ENCODE measurements around the gene CD276.
A peak's percentile ranks its signal among the peaks of the same experiment; 100 is the strongest.

CD276 gene

GRCh38 chr15:73751899-73752805, 68.0 kb downstream of the CD276 start:
- H3K27me3 Mint-ChIP-seq: peaks cover 27% of the 10 kb centered on the region
- H3K4me1 Mint-ChIP-seq: no peaks in the 10 kb centered on the region
- no peaks in the 10 kb centered on the region for H3K36me3 Mint-ChIP-seq
- H3K9me3 Mint-ChIP-seq: no peaks in the 10 kb centered on the region
- H3K27ac Mint-ChIP-seq: no peak overlapping the region
- no peak for ATAC-seq (ENCODE audit: low read depth)
- no peak overlapping the region for H3K4me3 Mint-ChIP-seq
- no peak for DNase-seq (ENCODE audit: low spot score in 2 of 2)

- no peaks in the 10 kb centered on the region for H3K4me1 Mint-ChIP-seq
- H3K27ac Mint-ChIP-seq: no peak overlapping the region
- DNase-seq (ENCODE audit: low spot score in 2 of 2) (no peak), ATAC-seq (ENCODE audit: low read depth) (no peak)
- H3K9me3 Mint-ChIP-seq: no peaks in the 10 kb centered on the region
- no peaks in the 10 kb centered on the region for H3K36me3 Mint-ChIP-seq
- peaks cover 27% of the 10 kb centered on the region for H3K27me3 Mint-ChIP-seq
- H3K4me3 Mint-ChIP-seq: no peak overlapping the region
Measured at GRCh38 chr15:73752806-73753193, 68.6 kb downstream of the CD276 start.

- no peaks in the 10 kb centered on the region for H3K9me3 Mint-ChIP-seq
- H3K36me3 Mint-ChIP-seq: no peaks in the 10 kb centered on the region
- ATAC-seq (ENCODE audit: low read depth) (no peak), DNase-seq (ENCODE audit: low spot score in 2 of 2) (no peak)
- no peaks in the 10 kb centered on the region for H3K4me1 Mint-ChIP-seq
- H3K27ac Mint-ChIP-seq: no peak within 1 kb of the TSS
- H3K27me3 Mint-ChIP-seq: peaks cover 26% of the 10 kb centered on the region
- peak within 1 kb of the TSS; percentile 43 for H3K4me3 Mint-ChIP-seq
Measured at GRCh38 chr15:73753250-73754130, 69.3 kb downstream of the CD276 start, which contains the start of gene INSYN1. Gene INSYN1 (minus strand): TSS chr15:73753351. CDS start chr15:73751130, 2,221 bp downstream.

GRCh38 chr15:73754461-73754860, 70.3 kb downstream of the CD276 start:
- ATAC-seq (ENCODE audit: low read depth) (no peak), DNase-seq (ENCODE audit: low spot score in 2 of 2) (no peak)
- Mint-ChIP-seq H3K9me3 (no peaks in the 10 kb centered on the region), H3K27me3 (peaks cover 26% of the 10 kb centered on the region), H3K27ac (no peak overlapping the region), H3K4me1 (no peaks in the 10 kb centered on the region), H3K36me3 (no peaks in the 10 kb centered on the region), H3K4me3 (no peak overlapping the region)

- no peak overlapping the region for H3K4me3 Mint-ChIP-seq
- H3K4me1 Mint-ChIP-seq: no peaks in the 10 kb centered on the region
- ATAC-seq (ENCODE audit: low read depth): no peak
- DNase-seq (ENCODE audit: low spot score in 2 of 2): no peak
- no peaks in the 10 kb centered on the region for H3K36me3 Mint-ChIP-seq
- no peak overlapping the region for H3K27ac Mint-ChIP-seq
- H3K27me3 Mint-ChIP-seq: peaks cover 26% of the 10 kb centered on the region
- no peaks in the 10 kb centered on the region for H3K9me3 Mint-ChIP-seq
Measured at GRCh38 chr15:73755481-73755880, 71.3 kb downstream of the CD276 start.

GRCh38 chr15:73755946-73756345, 71.8 kb downstream of the CD276 start:
- Mint-ChIP-seq H3K4me3 (no peak overlapping the region), H3K4me1 (no peaks in the 10 kb centered on the region), H3K9me3 (no peaks in the 10 kb centered on the region), H3K36me3 (no peaks in the 10 kb centered on the region), H3K27ac (no peak overlapping the region), H3K27me3 (peaks cover 26% of the 10 kb centered on the region)
- ATAC-seq (ENCODE audit: low read depth): no peak
- DNase-seq (ENCODE audit: low spot score in 2 of 2): no peak

GRCh38 chr15:73756390-73756789, 72.2 kb downstream of the CD276 start:
- Mint-ChIP-seq H3K36me3 (no peaks in the 10 kb centered on the region), H3K4me3 (no peak overlapping the region), H3K27me3 (peaks cover 24% of the 10 kb centered on the region), H3K9me3 (no peaks in the 10 kb centered on the region), H3K27ac (no peak overlapping the region), H3K4me1 (no peaks in the 10 kb centered on the region)
- no peak for DNase-seq (ENCODE audit: low spot score in 2 of 2)
- ATAC-seq (ENCODE audit: low read depth): no peak

GRCh38 chr15:73756947-73757513, 72.8 kb downstream of the CD276 start:
- Mint-ChIP-seq H3K9me3 (no peaks in the 10 kb centered on the region), H3K4me3 (no peak overlapping the region), H3K27ac (no peak overlapping the region), H3K27me3 (peaks cover 23% of the 10 kb centered on the region), H3K4me1 (no peaks in the 10 kb centered on the region), H3K36me3 (no peaks in the 10 kb centered on the region)
- ATAC-seq (ENCODE audit: low read depth) (no peak), DNase-seq (ENCODE audit: low spot score in 2 of 2) (no peak)

- no peak for ATAC-seq (ENCODE audit: low read depth)
- Mint-ChIP-seq H3K4me3 (no peak overlapping the region), H3K4me1 (no peaks in the 10 kb centered on the region), H3K9me3 (no peaks in the 10 kb centered on the region), H3K36me3 (no peaks in the 10 kb centered on the region), H3K27ac (no peak overlapping the region), H3K27me3 (peaks cover 23% of the 10 kb centered on the region)
- DNase-seq (ENCODE audit: low spot score in 2 of 2): no peak
Measured at GRCh38 chr15:73757571-73757970, 73.4 kb downstream of the CD276 start.

- no peaks in the 10 kb centered on the region for H3K4me1 Mint-ChIP-seq
- no peaks in the 10 kb centered on the region for H3K9me3 Mint-ChIP-seq
- H3K27me3 Mint-ChIP-seq: peaks cover 22% of the 10 kb centered on the region
- DNase-seq (ENCODE audit: low spot score in 2 of 2) (no peak), ATAC-seq (ENCODE audit: low read depth) (no peak)
- no peak overlapping the region for H3K27ac Mint-ChIP-seq
- no peak overlapping the region for H3K4me3 Mint-ChIP-seq
- H3K36me3 Mint-ChIP-seq: no peaks in the 10 kb centered on the region
Measured at GRCh38 chr15:73758461-73758860, 74.3 kb downstream of the CD276 start.

GRCh38 chr15:73760330-73761329, 76.4 kb downstream of the CD276 start:
- Mint-ChIP-seq H3K27ac (no peak overlapping the region), H3K27me3 (peaks cover 13% of the 10 kb centered on the region), H3K4me1 (no peaks in the 10 kb centered on the region), H3K4me3 (no peak overlapping the region), H3K36me3 (no peaks in the 10 kb centered on the region), H3K9me3 (no peaks in the 10 kb centered on the region)
- ATAC-seq (ENCODE audit: low read depth): no peak
- no peak for DNase-seq (ENCODE audit: low spot score in 2 of 2)

GRCh38 chr15:73763931-73764330, 79.7 kb downstream of the CD276 start:
- Mint-ChIP-seq H3K4me1 (peaks cover 7% of the 10 kb centered on the region), H3K27me3 (peaks cover 13% of the 10 kb centered on the region), H3K4me3 (no peak overlapping the region), H3K9me3 (peaks cover 5% of the 10 kb centered on the region), H3K36me3 (peaks cover 2% of the 10 kb centered on the region), H3K27ac (no peak overlapping the region)
- no peak for DNase-seq (ENCODE audit: low spot score in 2 of 2)
- ATAC-seq (ENCODE audit: low read depth): no peak
